HG03139 (cell line): ENCODE results near the gene CFAP100.

Source experiments
- ATAC-seq: cut with Tn5 transposase; IDR thresholded peaks from one replicate; pipeline ENCODE4 v1.9.1; 2021; ENCODE audit not compliant: unreplicated experiment

The CFAP100 gene

GRCh38 chr3:126394179-126394976, at the start of gene CFAP100:
Gene CFAP100, plus strand, starts transcription at chr3:126394909. Its CDS starts 1,092 bp downstream, at chr3:126396001.
- no peak for ATAC-seq

- ATAC-seq: no peak
These were observed 49.5 kb upstream of the CFAP100 start for GRCh38 chr3:126345231-126345630.

- ATAC-seq: no peak
These were observed 48.9 kb upstream of the CFAP100 start for GRCh38 chr3:126345641-126346460.

- ATAC-seq: no peak
These were observed 48.2 kb upstream of the CFAP100 start for GRCh38 chr3:126346466-126346865.

- no peak for ATAC-seq
These were observed 47.1 kb upstream of the CFAP100 start for GRCh38 chr3:126347543-126348161.

GRCh38 chr3:126348308-126348920, 46.3 kb upstream of the CFAP100 start:
- no peak for ATAC-seq

- no peak for ATAC-seq
These were observed 45.6 kb upstream of the CFAP100 start for GRCh38 chr3:126349071-126349470.

- no peak for ATAC-seq
These were observed 44.9 kb upstream of the CFAP100 start for GRCh38 chr3:126349611-126350501.

- no peak for ATAC-seq
These were observed 44.1 kb upstream of the CFAP100 start for GRCh38 chr3:126350502-126351085.

- no peak for ATAC-seq
These were observed 43.5 kb upstream of the CFAP100 start for GRCh38 chr3:126351086-126351770.

- no peak for ATAC-seq
These were observed 42.8 kb upstream of the CFAP100 start for GRCh38 chr3:126351771-126352475.

GRCh38 chr3:126352476-126353454, 41.9 kb upstream of the CFAP100 start:
- ATAC-seq: no peak

- no peak for ATAC-seq
These were observed 40.9 kb upstream of the CFAP100 start for GRCh38 chr3:126353694-126354321.

- no peak for ATAC-seq
These were observed 39.9 kb upstream of the CFAP100 start for GRCh38 chr3:126354776-126355175.

GRCh38 chr3:126355251-126355650, 39.5 kb upstream of the CFAP100 start:
- ATAC-seq: no peak

- ATAC-seq: no peak
These were observed 38.8 kb upstream of the CFAP100 start for GRCh38 chr3:126355777-126356372.
